Gastrocnemius medialis (tissue), 4 donors: Measurements from ENCODE around the gene FAM114A1. TPM values are rescaled to one million over a fixed set of nuclear protein-coding genes. Genes with fewer than 3 reads are reported as not detected.

Experiments
- ATAC-seq, 2 donors: fragments of 150-250 bp; one replicate each; pipeline ENCODE4 v1.9.1; 2016
- DNase-seq, 2 donors: peaks; one replicate each; pipeline ENCODE4 v3.0.0-alpha.2; 2019
- H3K27ac ChIP-seq, 4 donors: fragments of 200-600 bp; sonication (generic); 1 replicate in 1 of 4; 2 replicates in 3 of 4; pipeline ENCODE4 v1.5.1; 2016 to 2018; ENCODE audit warnings: mild to moderate bottlenecking in 2 of 4, moderate library complexity in 1 of 4
- H3K27me3 ChIP-seq, 3 donors: fragments of 200-600 bp; sonication (generic) in 2 of 3; 1 replicate in 1 of 3; 2 replicates in 2 of 3; pipeline versions ENCODE4 v1.5.1 to v1.6.0; 2016 to 2019; ENCODE audit warnings: mild to moderate bottlenecking in 1 of 3, moderate library complexity in 1 of 3
- H3K36me3 ChIP-seq, 2 donors: fragments of 200-600 bp; sonication (generic) in 1 of 2; one replicate each; pipeline ENCODE4 v1.5.1; 2017 to 2018
- H3K4me1 ChIP-seq, 2 donors: fragments of 200-600 bp; sonication (generic) in 1 of 2; one replicate each; pipeline ENCODE4 v1.5.1; 2016 to 2017; ENCODE audit warnings: mild to moderate bottlenecking in 2 of 2
- H3K4me3 ChIP-seq, 4 donors: fragments of 200-600 bp; sonication (generic) in 3 of 4; 1 replicate in 1 of 4; 2 replicates in 3 of 4; pipeline ENCODE4 v1.5.1; 2016 to 2019; ENCODE audit warnings: mild to moderate bottlenecking in 2 of 4
- H3K9me3 ChIP-seq, 3 donors: fragments of 200-600 bp; sonication (generic) in 2 of 3; 1 replicate in 1 of 3; 2 replicates in 2 of 3; pipeline ENCODE4 v1.5.1; 2016 to 2019
- POLR2A ChIP-seq, 2 donors: fragments of 450-650 bp; IDR thresholded peaks; one replicate each; pipeline ENCODE4 v1.6.1; 2017; ENCODE audit warnings: antibody characterized with exemption in 2 of 2, mild to moderate bottlenecking in 2 of 2, moderate library complexity in 2 of 2
- in situ Hi-C, 4 donors: fragments of 200-750 bp; cut with MboI; loops; one replicate each; pipeline versions ENCODE4 v1.15.0 to v1.8.0; 2017; ENCODE audit warnings: low sequenced_read_pairs in 4 of 4
- intact Hi-C: fragments of 100-400 bp; cut with DNase I; formaldehyde crosslinking; loops from one replicate; pipeline ENCODE4 v1.15.1; 2023; ENCODE audit warnings: low total_unique reads
- total RNA-seq, 4 donors: library from RNA; depleted of rRNA; stranded (reverse); fragments of >200 nt; gene quantifications; one replicate each; pipeline versions ENCODE4 v1.1.0 to v1.2.3, GENCODE V29; 2016
- TF ChIP-seq, protein P1 (sequence below), 5 experiments: fragments of 450-650 bp in 3 of 5; fragments of 200-600 bp in 2 of 5; sonication (generic) in 2 of 5; IDR thresholded peaks in 4 of 5; conservative IDR thresholded peaks in 1 of 5; 1 replicate in 4 of 5; 2 replicates in 1 of 5; pipeline ENCODE4 v1.5.1; 2016 to 2019; ENCODE audit warnings: antibody characterized with exemption in 5 of 5, mild to moderate bottlenecking in 3 of 5, moderate library complexity in 3 of 5

Gene FAM114A1
- total RNA-seq, 4 donors from 2014 or later, result 23.2 to 47.5 (median 27.4) TPM

DNA sequence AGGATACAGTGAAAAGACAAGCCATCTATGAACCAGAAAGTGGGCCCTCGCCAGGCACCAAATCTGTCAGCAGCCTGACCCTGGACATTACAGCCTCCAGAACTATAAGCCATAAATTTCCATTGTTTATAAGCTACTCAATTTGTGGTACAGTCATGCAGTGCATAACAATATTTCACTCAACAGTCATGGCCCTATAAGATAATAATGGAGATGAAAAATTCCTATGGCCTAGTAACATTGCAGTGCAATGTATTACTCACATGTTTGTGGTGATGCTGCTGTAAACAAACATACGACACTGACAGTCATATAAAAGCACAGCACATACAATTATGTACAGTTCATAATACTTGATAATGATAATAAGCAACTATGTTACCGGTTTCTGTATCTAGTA is 45.9 kb upstream of the FAM114A1 start:
- in situ Hi-C loops, result no loop called here
- Histone ChIP-seq H3K4me3 (no peak overlapping the region), H3K4me1 (no peaks in the 10 kb centered on the region), H3K27ac (no peak overlapping the region), H3K9me3 (no peaks in the 10 kb centered on the region), H3K36me3 (no peaks in the 10 kb centered on the region), H3K27me3 (no peaks in the 10 kb centered on the region)
- ATAC-seq (no peak), DNase-seq (no peak)
- no peak for TF ChIP-seq POLR2A (IDR thresholded peaks at IDR 0.05)
- TF ChIP-seq, protein P1, sequence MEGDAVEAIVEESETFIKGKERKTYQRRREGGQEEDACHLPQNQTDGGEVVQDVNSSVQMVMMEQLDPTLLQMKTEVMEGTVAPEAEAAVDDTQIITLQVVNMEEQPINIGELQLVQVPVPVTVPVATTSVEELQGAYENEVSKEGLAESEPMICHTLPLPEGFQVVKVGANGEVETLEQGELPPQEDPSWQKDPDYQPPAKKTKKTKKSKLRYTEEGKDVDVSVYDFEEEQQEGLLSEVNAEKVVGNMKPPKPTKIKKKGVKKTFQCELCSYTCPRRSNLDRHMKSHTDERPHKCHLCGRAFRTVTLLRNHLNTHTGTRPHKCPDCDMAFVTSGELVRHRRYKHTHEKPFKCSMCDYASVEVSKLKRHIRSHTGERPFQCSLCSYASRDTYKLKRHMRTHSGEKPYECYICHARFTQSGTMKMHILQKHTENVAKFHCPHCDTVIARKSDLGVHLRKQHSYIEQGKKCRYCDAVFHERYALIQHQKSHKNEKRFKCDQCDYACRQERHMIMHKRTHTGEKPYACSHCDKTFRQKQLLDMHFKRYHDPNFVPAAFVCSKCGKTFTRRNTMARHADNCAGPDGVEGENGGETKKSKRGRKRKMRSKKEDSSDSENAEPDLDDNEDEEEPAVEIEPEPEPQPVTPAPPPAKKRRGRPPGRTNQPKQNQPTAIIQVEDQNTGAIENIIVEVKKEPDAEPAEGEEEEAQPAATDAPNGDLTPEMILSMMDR (IDR thresholded peaks at IDR 0.05 in 4 of 5, conservative IDR thresholded peaks at IDR 0.05 in 1 of 5), result no peak
- intact Hi-C loops, result no loop called here

DNA sequence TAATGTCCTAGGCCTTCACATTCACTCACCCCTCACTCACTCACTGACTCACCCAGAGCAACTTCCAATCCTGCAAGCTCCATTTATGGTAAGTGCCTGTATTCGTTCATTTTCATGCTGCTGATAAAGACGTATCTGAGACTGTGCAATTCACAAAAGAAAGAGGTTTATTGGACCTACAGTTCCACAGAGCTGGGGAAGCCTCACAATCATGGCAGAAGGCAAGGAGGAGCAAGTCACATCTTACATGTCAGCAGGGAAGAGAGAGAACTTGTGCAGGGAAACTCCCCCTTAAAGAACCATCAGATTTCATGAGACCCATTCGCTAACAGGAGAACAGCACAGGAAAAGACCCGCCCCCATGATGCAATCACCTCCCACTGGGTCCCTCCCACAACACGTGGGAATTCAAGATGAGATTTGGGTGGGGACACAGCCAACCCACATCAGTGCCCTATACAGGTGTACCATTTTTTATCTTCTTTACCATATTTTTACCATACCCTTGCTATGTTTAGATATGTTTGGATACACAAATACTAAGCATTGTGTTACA is 44.8 kb upstream of the FAM114A1 start:
- H3K4me3 ChIP-seq, result no peak overlapping the region
- no peaks in the 10 kb centered on the region for H3K36me3 ChIP-seq
- no peak for TF ChIP-seq POLR2A (IDR thresholded peaks at IDR 0.05)
- TF ChIP-seq, protein P1 (IDR thresholded peaks at IDR 0.05 in 4 of 5, conservative IDR thresholded peaks at IDR 0.05 in 1 of 5), result no peak
- intact Hi-C loops, result no loop called here
- DNase-seq (no peak), ATAC-seq (no peak)
- H3K27ac ChIP-seq, result no peak overlapping the region
- no peaks in the 10 kb centered on the region for H3K9me3 ChIP-seq
- no peaks in the 10 kb centered on the region for H3K27me3 ChIP-seq
- in situ Hi-C loops, result no loop called here
- no peaks in the 10 kb centered on the region for H3K4me1 ChIP-seq

DNA sequence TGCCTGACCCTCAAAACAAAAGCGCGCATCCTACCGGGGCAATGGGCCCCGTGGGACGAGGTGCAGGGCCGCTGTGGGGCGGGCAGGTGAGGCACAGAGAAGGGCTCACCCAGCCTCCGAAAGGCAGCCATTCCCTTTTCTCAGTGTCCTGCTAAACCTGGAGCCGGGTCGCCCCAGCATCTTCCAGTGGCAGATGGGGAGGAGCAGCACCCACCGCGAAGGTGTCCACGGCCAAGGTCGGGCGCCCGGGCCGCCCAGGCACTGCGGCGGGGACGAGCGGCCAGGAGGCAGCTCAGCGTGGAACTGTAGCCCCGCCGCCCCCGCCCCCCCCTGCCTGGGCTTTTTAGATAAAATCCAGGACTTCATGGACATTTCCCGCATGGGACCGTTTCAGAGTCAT is 43.8 kb upstream of the FAM114A1 start:
- DNase-seq (no peak), ATAC-seq (no peak)
- intact Hi-C loops (no loop called here), in situ Hi-C loops (no loop called here)
- Histone ChIP-seq H3K4me1 (no peaks in the 10 kb centered on the region), H3K27ac (no peak overlapping the region), H3K36me3 (no peaks in the 10 kb centered on the region), H3K27me3 (no peaks in the 10 kb centered on the region), H3K9me3 (no peaks in the 10 kb centered on the region), H3K4me3 (no peak overlapping the region)
- TF ChIP-seq, protein P1 (IDR thresholded peaks at IDR 0.05 in 4 of 5, conservative IDR thresholded peaks at IDR 0.05 in 1 of 5), result no peak

DNA sequence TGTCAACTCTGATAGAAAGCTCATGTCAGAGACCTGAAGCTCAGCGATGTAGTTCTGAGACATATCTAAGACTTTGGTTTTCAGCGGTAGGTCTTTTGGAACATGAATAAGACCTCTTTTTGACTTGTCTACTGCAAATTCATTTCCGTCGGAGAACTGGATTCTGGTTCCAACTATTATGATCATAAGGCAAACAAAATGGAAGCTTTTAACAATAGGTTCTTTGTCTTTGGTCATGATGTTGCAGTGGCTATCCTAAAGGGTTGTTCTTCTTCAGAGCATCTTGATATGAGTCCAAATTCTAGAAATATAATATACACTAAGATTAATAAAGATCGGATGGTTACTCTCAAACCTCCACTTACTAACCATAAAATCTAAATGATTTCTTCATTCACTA is 38.4 kb upstream of the FAM114A1 start:
- Histone ChIP-seq H3K36me3 (no peaks in the 10 kb centered on the region), H3K27ac (no peak overlapping the region), H3K9me3 (no peaks in the 10 kb centered on the region), H3K4me1 (no peaks in the 10 kb centered on the region), H3K4me3 (no peak overlapping the region), H3K27me3 (no peaks in the 10 kb centered on the region)
- in situ Hi-C loops (no loop called here), intact Hi-C loops (no loop called here)
- ATAC-seq, result no peak
- TF ChIP-seq POLR2A (IDR thresholded peaks at IDR 0.05), result no peak
- TF ChIP-seq, protein P1 (IDR thresholded peaks at IDR 0.05 in 4 of 5, conservative IDR thresholded peaks at IDR 0.05 in 1 of 5), result no peak
- DNase-seq, result no peak

DNA sequence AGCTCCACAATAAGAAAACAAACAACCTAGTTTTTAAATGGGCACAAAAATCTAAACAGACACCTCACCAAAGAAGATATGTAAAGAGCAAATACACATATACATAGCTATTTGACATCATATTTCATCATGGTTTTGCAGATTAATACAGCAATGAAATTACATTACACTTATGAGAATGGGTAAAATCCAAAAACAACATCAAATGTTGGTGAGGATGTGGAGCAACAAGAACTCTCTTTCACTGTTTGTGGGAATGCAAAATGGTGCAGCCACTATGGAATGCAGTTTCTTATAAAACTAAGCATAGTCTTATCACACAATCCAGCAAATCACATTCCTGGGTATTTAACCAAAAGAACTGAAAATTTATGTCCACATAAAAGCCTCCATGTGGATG is 36.0 kb upstream of the FAM114A1 start:
- Histone ChIP-seq H3K4me1 (no peaks in the 10 kb centered on the region), H3K36me3 (no peaks in the 10 kb centered on the region), H3K27ac (no peak overlapping the region), H3K9me3 (no peaks in the 10 kb centered on the region), H3K4me3 (no peak overlapping the region), H3K27me3 (no peaks in the 10 kb centered on the region)
- in situ Hi-C loops (no loop called here), intact Hi-C loops (no loop called here)
- ATAC-seq (no peak), DNase-seq (no peak)
- TF ChIP-seq, protein P1 (IDR thresholded peaks at IDR 0.05 in 4 of 5, conservative IDR thresholded peaks at IDR 0.05 in 1 of 5), result no peak
- no peak for TF ChIP-seq POLR2A (IDR thresholded peaks at IDR 0.05)
